ENCODE measurements around the gene PXDN.
"Not testable (repeated sequence)": the region's sequence is repeated elsewhere in the genome, so short reads cannot be mapped to it uniquely, and the experiment has no call there.

PXDN gene

GRCh38 chr2:1757567-1757966, 13.3 kb upstream of the PXDN start:
- H3K4me3 ChIP-seq (ENCODE audit: low read depth, low read length): no peak overlapping the region
- no peak for TF ChIP-seq CTCF (IDR thresholded peaks at IDR 0.05; ENCODE audit: control insufficient read depth, extremely low read depth, insufficient read depth)
- no peak for DNase-seq (ENCODE audit: low read depth)

- DNase-seq (ENCODE audit: low read depth); H3K4me3 ChIP-seq (ENCODE audit: low read depth, low read length): not testable (repeated sequence)
These were observed 12.8 kb upstream of the PXDN start for GRCh38 chr2:1757146-1757545.

- no peak for DNase-seq (ENCODE audit: low read depth)
- no peak for TF ChIP-seq CTCF (IDR thresholded peaks at IDR 0.05; ENCODE audit: control insufficient read depth, extremely low read depth, insufficient read depth)
- no peak overlapping the region for H3K4me3 ChIP-seq (ENCODE audit: low read depth, low read length)
These were observed 12.1 kb upstream of the PXDN start for GRCh38 chr2:1756456-1756855.

- no peak for TF ChIP-seq CTCF (IDR thresholded peaks at IDR 0.05; ENCODE audit: control insufficient read depth, extremely low read depth, insufficient read depth)
- no peak overlapping the region for H3K4me3 ChIP-seq (ENCODE audit: low read depth, low read length)
- DNase-seq (ENCODE audit: low read depth): no peak
These were observed 11.3 kb upstream of the PXDN start for GRCh38 chr2:1755436-1756191.

GRCh38 chr2:1754461-1755170, 10.3 kb upstream of the PXDN start:
- H3K4me3 ChIP-seq (ENCODE audit: low read depth, low read length): no peak overlapping the region
- no peak for DNase-seq (ENCODE audit: low read depth)
- no peak for TF ChIP-seq CTCF (IDR thresholded peaks at IDR 0.05; ENCODE audit: control insufficient read depth, extremely low read depth, insufficient read depth)

GRCh38 chr2:1754046-1754445, 9.7 kb upstream of the PXDN start:
- DNase-seq (ENCODE audit: low read depth): no peak
- TF ChIP-seq CTCF (IDR thresholded peaks at IDR 0.05; ENCODE audit: control insufficient read depth, extremely low read depth, insufficient read depth): no peak
- H3K4me3 ChIP-seq (ENCODE audit: low read depth, low read length): no peak overlapping the region

- TF ChIP-seq CTCF (IDR thresholded peaks at IDR 0.05; ENCODE audit: control insufficient read depth, extremely low read depth, insufficient read depth): no peak
- no peak for DNase-seq (ENCODE audit: low read depth)
- no peak overlapping the region for H3K4me3 ChIP-seq (ENCODE audit: low read depth, low read length)
These were observed 8.4 kb upstream of the PXDN start for GRCh38 chr2:1752751-1753150.
